Loucy (cell line): Measurements from ENCODE around the gene GSDME.
"Not testable (repeated sequence)": the region's sequence is repeated elsewhere in the genome, so short reads cannot be mapped to it uniquely, and the experiment has no call there.

ENCODE experiments used
- H2AFZ ChIP-seq: fragments of 200-600 bp; sonication (generic); 2 replicates; pipeline ENCODE4 v1.6.0; 2016; ENCODE audit warnings: antibody characterized with exemption, mild to moderate bottlenecking, low read length, moderate library complexity
- H3F3A ChIP-seq: fragments of 200-600 bp; 2 replicates; pipeline ENCODE4 v1.6.0; 2016; ENCODE audit warnings: antibody characterized with exemption, low read depth, mild to moderate bottlenecking
- H3K27me3 ChIP-seq: fragments of 200-600 bp; sonication (generic); 2 replicates; pipeline ENCODE4 v1.6.1; 2014; ENCODE audit warnings: low read length, mild to moderate bottlenecking; ENCODE audit not compliant: insufficient read depth, poor library complexity, severe bottlenecking
- H3K36me3 ChIP-seq: fragments of 200-600 bp; sonication (generic); 2 replicates; pipeline ENCODE4 v1.6.1; 2016; ENCODE audit warnings: low read length; ENCODE audit not compliant: insufficient read depth
- H3K4me1 ChIP-seq: fragments of 200-600 bp; sonication (generic); 2 replicates; pipeline ENCODE4 v1.5.1; 2014; ENCODE audit warnings: low read length, mild to moderate bottlenecking; ENCODE audit not compliant: insufficient read depth, poor library complexity, severe bottlenecking
- H3K4me2 ChIP-seq: fragments of 200-600 bp; sonication (generic); 2 replicates; pipeline ENCODE4 v1.6.0; 2014; ENCODE audit warnings: antibody characterized with exemption, low read length, low read depth, mild to moderate bottlenecking; ENCODE audit not compliant: poor library complexity, severe bottlenecking
- H3K4me3 ChIP-seq: fragments of 200-600 bp; sonication (generic); 2 replicates; pipeline ENCODE4 v1.5.1; 2014; ENCODE audit warnings: low read length, mild to moderate bottlenecking, mixed read lengths; ENCODE audit not compliant: poor library complexity, severe bottlenecking
- H3K79me2 ChIP-seq: fragments of 200-600 bp; sonication (generic); 2 replicates; pipeline ENCODE4 v1.6.1; 2014; ENCODE audit warnings: low read length; ENCODE audit not compliant: insufficient read depth
- H3K9ac ChIP-seq: fragments of 200-600 bp; sonication (generic); 2 replicates; pipeline ENCODE4 v1.6.0; 2014; ENCODE audit warnings: mild to moderate bottlenecking, low read depth, low read length, moderate library complexity; ENCODE audit not compliant: poor library complexity, severe bottlenecking
- H3K9me2 ChIP-seq: fragments of 200-600 bp; sonication (generic); replicated peaks from 2 replicates; pipeline ENCODE4 v1.6.1; 2016; ENCODE audit warnings: low read depth, low read length, mixed read lengths
- H3K9me3 ChIP-seq: fragments of 200-600 bp; sonication (generic); 2 replicates; pipeline ENCODE4 v1.6.1; 2014; ENCODE audit warnings: mild to moderate bottlenecking, antibody characterized with exemption, low read length, low read depth; ENCODE audit not compliant: insufficient read depth
- H4K20me1 ChIP-seq: fragments of 200-600 bp; sonication (generic); 2 replicates; pipeline ENCODE4 v1.6.0; 2014; ENCODE audit warnings: antibody characterized with exemption, low read length, mild to moderate bottlenecking; ENCODE audit not compliant: insufficient read depth, poor library complexity, severe bottlenecking
- CTCF ChIP-seq: fragments of 200-600 bp; sonication (generic); conservative IDR thresholded peaks from 2 replicates; pipeline ENCODE4 v1.5.1; 2014; ENCODE audit warnings: mild to moderate bottlenecking, antibody characterized with exemption, low read length
- EZH2phosphoT487 ChIP-seq: fragments of 200-600 bp; IDR thresholded peaks from 2 replicates; pipeline ENCODE4 v1.6.1; 2018; ENCODE audit warnings: antibody characterized with exemption, mild to moderate bottlenecking, moderate library complexity, borderline replicate concordance

GSDME gene

GRCh38 chr7:24738577-24738976 lies 18.7 kb downstream of the GSDME start:
- no peak overlapping the region for H3K9ac ChIP-seq
- no peak overlapping the region for H2AFZ ChIP-seq
- 0 out of 2 replicates have a peak, but pooled peaks cover 3% of the 10 kb centered on the region for H3K9me3 ChIP-seq
- no peaks in the 10 kb centered on the region for H3K4me1 ChIP-seq
- no peaks in the 10 kb centered on the region for H3K27me3 ChIP-seq
- H4K20me1 ChIP-seq, result no peaks in the 10 kb centered on the region
- no peaks in the 10 kb centered on the region for H3K36me3 ChIP-seq
- TF ChIP-seq EZH2phosphoT487, result no peak
- no peak for TF ChIP-seq CTCF
- no peak overlapping the region for H3K4me3 ChIP-seq
- no peaks in the 10 kb centered on the region for H3K79me2 ChIP-seq
- H3F3A ChIP-seq, result no peaks in the 10 kb centered on the region
- no peaks in the 10 kb centered on the region for H3K9me2 ChIP-seq
- no peak overlapping the region for H3K4me2 ChIP-seq

DNA sequence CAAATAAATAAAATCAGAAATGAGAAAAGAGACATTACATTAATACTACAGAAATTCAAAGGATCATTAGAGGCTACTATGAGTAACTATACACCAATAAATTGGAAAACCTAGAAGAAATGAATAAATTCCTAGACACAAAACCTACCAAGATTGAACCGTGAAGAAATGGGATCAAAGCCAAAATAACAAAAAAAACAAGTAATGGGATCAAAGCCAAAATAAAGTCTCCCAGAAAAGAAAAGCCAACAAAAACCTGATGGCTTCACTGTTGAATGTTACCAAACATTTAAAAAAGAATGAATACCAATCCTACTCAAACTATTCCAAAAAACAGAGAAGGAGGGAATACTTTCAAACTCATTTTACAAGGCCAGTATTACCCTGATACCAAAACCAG lies 20.0 kb downstream of the GSDME start:
- Histone ChIP-seq H3K9me3 (0 out of 2 replicates have a peak, but pooled peaks cover 3% of the 10 kb centered on the region), H3K4me2 (no peak overlapping the region), H3K9ac (no peak overlapping the region), H3K36me3 (no peaks in the 10 kb centered on the region), H3K27me3 (no peaks in the 10 kb centered on the region), H2AFZ (no peak overlapping the region), H3K4me1 (peaks cover 10% of the 10 kb centered on the region), H3K4me3 (no peak overlapping the region), H3K79me2 (no peaks in the 10 kb centered on the region), H4K20me1 (no peaks in the 10 kb centered on the region), H3F3A (no peaks in the 10 kb centered on the region), H3K9me2 (no peaks in the 10 kb centered on the region)
- TF ChIP-seq CTCF (no peak), EZH2phosphoT487 (no peak)

GRCh38 chr7:24735594-24735993 lies 21.7 kb downstream of the GSDME start:
- not testable (repeated sequence) for H3K9me2 ChIP-seq, H3K9ac ChIP-seq, H4K20me1 ChIP-seq, H3K36me3 ChIP-seq, H3K79me2 ChIP-seq, H3K4me3 ChIP-seq, H3K4me2 ChIP-seq, H2AFZ ChIP-seq, H3K9me3 ChIP-seq, H3F3A ChIP-seq, H3K27me3 ChIP-seq
- peaks cover 17% of the 10 kb centered on the region for H3K4me1 ChIP-seq

DNA sequence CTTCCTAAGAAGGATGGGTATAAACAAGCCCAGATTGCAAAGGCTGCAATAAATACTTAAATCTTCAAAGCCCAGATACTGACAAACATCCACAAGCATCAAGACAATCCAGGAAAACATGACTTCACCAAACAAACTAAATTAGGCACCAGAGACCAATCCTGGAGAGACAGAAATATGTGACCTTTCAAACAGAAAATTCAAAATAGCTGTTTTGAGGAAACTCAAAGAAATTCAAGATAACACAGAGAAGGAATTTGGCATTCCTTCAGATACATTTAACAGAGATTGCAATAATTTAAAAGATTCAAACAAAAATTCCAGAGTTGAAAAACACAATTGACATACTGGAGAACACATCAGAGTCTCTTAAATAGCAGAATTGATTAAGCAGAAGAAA lies 23.0 kb downstream of the GSDME start:
- no peak overlapping the region for H3K4me2 ChIP-seq
- 0 out of 2 replicates have a peak, but pooled peaks cover 3% of the 10 kb centered on the region for H3K9me3 ChIP-seq
- H3K9ac ChIP-seq, result no peak overlapping the region
- no peaks in the 10 kb centered on the region for H3K27me3 ChIP-seq
- no peak overlapping the region for H3K4me3 ChIP-seq
- H3F3A ChIP-seq, result no peaks in the 10 kb centered on the region
- no peak for TF ChIP-seq CTCF
- no peak for TF ChIP-seq EZH2phosphoT487
- H4K20me1 ChIP-seq, result no peaks in the 10 kb centered on the region
- H2AFZ ChIP-seq, result no peak overlapping the region
- no peaks in the 10 kb centered on the region for H3K79me2 ChIP-seq
- no peaks in the 10 kb centered on the region for H3K9me2 ChIP-seq
- H3K36me3 ChIP-seq, result no peaks in the 10 kb centered on the region
- peaks cover 22% of the 10 kb centered on the region for H3K4me1 ChIP-seq
